Activated T-cell treated with anti-CD3 and anti-CD28 coated beads, Interleukin-2, amount 50 U/mL, for 48 hours (primary cell): ENCODE results near the gene GPR78.

Source experiments
- DNase-seq, 2 experiments: peaks; one replicate each; pipeline ENCODE4 v3.0.0-alpha.2; 2020

GPR78 gene

DNA sequence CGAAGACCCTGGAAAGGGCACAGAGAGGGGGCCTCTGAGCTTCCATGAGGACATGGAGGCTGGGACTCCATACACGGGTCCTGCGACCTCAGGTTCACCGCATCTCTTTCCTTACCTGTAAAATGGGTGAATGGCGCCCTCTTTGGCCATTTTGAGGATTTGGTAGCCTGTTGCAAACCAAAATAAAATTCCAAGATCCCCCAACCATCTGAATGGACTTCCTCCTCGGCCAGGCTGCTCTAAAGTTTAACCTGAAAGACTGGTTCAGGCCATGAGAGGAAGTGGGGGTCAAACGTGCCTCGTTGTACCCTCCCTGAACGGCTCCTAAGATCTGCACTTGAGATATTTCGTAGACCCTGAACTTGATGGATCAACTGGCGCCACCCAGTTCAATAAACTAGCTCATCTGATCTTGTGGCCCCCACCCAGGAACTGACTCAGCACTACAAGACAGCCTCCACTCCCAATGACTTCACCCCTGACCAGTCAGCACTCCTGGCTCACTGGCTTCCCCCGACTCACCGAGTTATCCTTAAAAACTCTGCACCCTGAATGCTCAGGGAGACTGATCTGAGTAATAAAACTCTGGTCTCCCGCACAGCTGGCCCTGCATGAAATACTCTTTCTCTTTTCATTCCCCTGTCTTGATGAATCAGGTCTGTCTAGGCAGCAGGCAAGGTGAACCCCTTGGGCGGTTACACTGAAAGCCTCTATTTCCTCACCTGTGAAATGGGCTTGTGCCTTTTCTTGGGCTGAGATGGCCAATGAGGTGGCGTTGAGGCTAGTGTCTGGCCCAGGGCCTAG lies 32.9 kb upstream of the GPR78 start:
- no peak for DNase-seq

GRCh38 chr4:8547912-8548730 lies 32.1 kb upstream of the GPR78 start:
- DNase-seq = no peak

DNA sequence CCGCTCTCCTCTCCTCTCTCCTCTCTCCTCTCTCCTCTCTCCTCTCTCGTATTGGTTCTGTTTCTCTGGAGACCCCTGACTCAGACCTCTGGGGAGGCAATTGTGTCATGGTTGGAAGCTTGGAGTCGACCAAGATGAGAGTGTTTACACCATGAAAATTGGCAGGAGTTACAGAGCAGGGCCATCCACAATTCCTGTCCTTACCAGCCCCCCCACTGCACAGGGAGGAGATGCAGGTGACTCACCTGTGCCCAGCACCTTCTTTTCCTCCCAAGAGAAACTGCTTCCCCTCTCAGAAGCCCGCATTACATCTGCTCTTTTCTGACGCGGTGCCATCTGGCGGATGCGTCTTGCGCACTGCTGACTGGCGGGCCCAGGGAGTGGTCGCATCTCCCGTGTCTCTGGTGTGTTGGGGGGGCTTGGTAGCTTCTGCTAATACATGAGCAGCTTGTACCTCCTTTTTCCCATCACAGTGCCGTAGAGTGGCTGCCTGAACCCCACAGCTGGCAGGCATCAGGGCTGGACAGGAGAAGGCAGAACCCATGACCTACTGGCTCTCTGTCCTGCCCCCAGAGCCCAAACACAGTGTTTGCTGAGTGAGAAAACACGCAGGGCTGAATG lies 31.4 kb upstream of the GPR78 start:
- DNase-seq = no peak

DNA sequence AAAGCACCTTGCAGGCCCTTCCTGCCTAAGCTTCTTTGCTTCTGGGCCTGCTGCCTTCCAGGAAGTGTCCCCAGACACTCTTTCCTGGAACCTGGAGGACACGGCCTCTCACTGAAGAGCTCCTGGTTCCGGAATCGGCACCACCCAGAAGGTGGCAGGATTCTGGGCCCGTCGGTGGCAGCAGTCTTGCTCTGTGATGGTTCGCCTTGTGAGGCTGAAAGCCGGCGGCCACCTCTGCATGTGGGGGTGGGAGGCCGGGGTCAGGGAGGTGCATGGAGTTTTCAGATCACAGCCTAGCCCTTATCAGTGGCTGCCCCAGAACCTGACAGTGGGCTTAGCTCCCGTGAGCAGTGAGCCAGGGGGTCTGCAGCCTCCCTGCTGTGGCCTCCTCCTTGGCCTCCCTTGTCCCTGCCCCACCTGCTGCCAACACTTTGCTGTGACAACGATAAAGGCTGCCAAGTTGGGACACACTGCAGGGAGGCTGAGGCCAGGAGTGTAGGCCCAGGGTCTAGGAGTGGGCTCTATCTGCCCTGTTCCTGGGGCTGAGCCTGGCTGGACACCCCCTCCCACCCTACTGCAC lies 30.8 kb upstream of the GPR78 start:
- no peak for DNase-seq

DNA sequence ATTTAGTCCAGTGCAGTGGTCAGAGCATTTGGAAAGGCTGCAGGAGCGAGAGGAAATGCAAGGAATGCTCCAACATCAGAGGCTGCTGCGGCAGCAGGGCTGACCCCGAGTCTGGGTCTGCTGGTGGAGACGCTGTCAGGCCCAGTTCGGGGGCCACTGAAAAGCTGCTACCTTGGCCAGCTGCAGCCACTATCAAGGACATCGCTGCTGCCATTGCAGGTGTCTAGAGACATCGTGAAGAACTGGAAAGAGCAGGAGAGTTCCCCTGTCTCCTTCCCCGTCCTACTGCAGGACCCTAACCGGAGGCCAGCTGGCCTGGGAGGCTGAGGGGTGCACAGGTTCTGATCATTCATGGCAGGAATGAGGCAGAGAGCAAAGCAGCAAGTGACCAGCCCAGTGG lies 29.5 kb upstream of the GPR78 start:
- no peak for DNase-seq

DNA sequence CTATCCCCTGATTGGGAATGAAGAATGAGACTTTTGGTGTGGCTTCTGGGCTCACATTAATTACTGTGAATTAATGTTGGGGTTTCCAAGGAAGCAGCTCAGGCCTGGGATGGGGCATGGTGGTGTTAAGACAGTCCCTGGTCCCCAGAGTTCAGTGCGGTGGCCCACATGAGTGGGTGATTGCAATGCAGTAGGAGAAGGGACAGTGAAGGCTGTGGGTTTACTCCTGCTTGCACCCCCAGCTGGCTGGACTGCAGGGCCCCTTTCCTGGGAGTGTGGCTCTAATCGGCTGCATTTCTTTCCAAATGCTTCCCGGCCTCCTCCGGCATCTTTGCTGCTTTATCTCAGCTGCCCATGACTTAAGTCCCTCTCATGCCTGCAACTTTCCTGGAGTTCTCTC lies 28.2 kb upstream of the GPR78 start:
- DNase-seq = no peak

DNA sequence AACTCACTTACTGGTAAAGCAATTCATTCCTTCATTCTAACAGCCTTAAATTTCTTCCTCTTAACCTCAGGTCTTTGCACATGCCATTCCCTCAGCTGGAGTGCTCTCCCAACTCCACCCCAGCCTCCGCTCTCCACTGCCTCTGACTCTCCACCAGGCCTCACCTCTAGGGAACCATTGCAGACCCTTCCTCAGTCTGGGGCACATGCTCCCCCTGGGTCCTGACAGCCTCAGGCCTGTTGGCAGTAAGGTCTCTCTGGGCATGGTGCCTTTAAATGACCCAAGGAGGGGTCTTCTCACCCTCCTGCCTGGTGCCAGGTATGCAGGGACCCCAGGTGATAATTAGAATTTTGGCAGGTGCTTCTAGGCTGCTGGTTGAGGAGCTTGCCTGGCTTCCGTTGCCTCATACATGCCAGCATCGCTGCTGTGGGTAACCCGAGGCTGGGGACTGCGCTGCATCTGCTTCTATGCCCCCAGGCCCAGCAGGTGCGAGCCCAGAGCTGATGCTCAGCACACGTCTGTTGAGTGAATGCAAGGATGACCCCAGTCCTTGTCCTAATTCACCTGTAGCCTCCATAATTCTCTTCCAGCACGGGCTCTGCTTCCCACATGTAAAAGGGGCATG lies 27.5 kb upstream of the GPR78 start:
- no peak for DNase-seq

DNA sequence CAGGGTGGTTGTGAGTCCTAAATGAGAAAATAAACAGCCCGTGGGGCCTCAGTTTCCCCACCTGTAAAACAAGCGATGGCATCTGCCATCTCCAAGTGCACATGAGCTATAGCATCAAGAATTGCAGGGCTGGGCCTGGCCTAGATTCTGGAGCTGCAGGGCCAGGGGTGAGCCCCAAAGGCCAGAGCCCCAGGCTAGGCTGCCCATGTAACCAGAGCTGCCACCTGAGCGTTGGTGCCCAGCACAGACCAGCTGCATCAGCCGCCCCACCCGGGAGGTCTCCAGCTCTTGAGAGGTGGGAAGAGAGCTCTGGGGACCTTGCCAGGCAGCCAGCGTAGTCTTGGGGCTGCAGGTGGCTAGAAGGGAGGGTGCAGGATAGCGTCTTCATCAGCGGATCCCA lies 27.0 kb upstream of the GPR78 start:
- no peak for DNase-seq

GRCh38 chr4:8553991-8554405 lies 26.2 kb upstream of the GPR78 start:
- DNase-seq = no peak

DNA sequence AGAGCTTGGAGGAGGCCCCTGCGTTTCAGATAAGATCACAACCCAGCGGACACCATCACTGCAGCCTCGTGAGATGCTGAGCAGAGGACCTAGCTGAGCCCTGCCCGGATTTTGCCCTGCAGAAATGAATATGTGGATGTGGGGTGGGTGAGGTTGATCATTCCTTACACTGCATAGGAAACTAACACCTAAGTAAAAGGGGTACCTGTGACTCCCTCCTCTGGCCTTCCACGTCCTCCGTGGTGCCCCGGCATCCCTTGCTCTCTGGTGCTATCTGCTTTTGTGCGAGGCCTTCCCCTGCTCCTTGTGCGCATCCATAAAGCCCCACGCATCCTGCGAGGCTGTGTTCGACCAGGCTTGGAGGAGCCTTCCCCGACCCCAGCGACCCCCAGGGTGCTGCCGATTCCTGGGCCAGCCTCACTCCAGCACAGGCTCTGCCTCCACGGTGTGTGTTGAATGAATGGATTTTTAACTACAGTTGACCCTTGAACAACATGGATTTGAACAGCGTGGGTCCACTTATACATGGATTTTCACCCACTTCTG lies 25.6 kb upstream of the GPR78 start:
- DNase-seq = no peak

GRCh38 chr4:8555716-8556115 lies 24.5 kb upstream of the GPR78 start:
- no peak for DNase-seq

DNA sequence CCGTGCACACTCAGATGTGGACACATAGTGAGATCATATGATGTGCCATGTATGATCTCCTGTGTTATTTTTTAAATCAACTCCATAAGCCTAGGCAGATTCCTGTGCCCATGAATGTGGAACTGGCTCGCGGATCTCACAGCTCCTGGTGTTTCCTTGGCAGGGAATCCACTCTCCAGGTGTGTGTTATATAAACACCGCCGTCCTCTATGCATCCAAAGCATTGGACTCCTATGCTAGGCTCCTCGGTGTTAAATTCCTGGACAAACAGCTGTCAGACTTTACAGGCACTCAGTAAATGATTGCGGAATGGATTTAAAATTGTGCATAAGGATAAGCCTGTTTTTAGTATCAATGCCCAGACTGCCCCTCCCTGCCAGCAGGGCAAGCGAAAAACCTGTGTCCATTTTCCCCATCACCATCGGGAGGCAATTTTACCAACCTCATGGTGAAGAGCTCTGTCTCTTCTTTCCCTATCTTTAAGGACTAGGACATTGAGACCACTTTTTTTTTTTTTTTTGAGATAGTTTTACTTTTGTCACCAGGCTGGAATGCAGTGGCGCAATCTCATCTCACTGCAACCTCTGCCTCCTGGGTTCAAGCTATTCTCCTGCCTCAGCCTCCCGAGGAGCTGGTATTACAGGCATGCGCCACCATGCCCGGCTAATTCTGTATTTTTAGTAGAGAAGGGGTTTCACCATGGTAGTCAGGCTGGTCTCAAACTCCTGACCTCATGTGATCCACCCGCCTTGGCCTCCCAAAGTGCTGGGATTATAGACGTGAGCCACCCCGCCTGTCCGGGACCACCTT lies 23.6 kb upstream of the GPR78 start:
- no peak for DNase-seq

DNA sequence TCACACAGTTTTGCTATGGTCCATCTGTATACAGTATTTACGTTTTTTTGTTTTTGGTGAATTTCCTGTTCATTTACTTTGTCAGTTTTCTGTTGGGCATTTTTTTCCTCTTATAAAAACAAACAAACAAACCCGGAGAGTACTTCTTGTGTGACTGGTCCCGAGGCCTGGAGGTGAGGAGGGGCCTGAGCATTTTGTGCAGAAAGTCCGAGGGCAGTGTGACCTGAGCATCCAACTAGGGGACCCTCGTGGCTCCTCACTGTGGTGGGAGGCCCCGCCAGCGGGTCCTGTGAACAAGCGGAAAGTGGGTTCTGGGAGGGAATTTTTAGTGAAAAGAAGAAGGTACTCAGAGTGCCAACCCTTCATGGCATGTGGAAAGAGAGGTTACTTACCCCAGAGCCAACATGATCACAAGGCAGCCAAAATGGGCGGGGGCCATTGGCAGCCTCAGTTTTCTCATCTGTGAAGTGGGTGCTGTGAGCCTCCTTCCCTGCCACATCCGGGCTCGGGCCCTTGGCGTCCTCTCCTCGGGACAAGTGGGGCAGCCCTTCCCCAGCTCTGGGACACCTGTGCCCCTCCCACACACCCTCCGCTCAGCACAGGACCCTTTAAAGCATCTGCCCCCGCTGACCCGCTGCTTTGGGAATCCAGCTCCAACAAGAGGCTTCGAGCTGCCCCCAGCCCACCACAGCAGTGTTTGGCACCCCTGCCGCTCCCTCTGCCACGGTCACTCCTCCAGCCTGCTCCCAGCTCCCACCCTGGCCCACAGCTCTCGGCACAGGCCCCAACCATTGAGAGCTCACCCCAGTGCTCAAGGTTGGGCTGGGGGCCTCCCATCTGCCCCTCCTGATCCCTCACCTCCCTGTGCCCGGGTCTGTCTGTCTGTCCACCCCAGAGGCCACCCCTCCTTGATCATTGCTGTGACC lies 22.8 kb upstream of the GPR78 start:
- DNase-seq = no peak

DNA sequence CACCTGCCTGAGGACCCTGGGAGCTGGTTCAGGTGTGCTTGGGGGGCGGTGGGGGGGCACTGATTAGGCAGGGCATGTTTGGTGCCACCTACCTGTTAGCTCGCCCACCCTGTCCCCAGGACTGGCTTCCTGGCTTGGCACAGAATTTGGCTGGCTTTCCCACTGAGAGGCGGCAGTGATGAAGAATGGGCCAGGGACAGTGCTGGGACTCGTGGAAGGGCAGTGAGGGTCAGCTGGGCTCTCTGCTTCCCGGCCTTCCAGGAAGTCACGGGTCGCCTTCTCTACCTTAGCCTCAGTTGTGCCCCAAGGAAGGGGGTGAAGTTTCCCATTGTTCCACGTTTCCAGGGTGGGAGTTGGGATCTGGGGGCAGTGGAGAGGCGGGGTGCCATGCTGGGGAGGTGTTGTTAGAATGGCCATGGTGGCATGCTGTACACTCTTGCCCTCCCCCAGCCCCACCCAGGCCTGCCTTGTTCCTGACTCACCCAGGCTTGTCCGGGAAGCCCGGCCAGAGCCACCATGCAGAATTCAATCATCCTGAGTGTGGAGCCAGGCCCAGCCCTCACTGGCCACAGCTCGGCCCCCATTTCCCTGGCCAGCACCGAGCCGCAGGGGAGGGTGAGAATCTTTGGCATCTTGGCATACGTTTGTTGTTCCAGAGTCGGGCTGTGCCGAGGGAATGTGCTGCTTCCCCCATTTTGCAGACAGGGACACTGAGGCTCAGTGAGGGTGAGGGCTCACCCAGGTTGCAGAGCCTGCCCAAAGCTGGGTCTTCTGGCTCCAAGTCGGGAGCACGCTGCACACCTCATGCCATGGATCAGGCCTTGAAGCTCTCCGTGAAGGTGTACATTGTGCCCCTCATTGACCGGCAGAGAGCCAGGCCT lies 21.9 kb upstream of the GPR78 start:
- DNase-seq = no peak

- DNase-seq = no peak
These were observed 21.2 kb upstream of the GPR78 start for GRCh38 chr4:8559011-8559410.

DNA sequence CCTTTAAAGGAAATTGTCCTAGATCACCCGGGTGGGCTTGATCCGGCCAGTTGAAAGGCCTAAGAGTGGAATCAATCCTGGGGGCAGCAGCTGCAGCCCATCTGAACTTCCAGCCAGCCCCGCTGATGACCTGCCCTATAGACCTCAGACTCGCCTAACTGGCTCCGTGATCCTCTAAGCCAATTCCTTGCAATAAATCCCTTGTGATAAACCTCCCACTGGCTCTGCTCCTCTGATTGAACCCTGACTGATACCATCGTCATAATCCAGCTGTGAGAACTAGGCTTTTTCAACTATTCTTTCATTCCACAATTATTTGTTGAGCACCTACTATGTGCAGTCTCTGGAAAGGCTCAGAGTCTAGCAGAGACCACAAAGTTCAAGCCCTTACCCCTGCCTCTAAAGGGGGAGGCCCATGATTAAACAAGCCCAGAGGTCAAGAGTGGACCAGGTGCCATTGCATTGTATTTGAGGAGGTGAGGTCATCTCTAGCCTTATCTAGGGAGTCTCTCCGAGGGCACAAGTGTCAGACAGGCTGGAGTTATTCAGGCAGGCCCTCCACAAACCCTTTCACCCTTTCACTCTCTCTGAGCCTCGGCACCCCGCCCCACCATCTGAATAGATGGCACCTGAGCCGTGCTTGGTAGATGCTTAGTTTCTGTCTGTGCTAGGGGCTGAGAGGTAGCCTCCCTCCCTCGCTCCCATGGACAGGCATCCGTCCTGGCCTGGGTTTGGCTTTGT lies 20.5 kb upstream of the GPR78 start:
- DNase-seq = no peak

DNA sequence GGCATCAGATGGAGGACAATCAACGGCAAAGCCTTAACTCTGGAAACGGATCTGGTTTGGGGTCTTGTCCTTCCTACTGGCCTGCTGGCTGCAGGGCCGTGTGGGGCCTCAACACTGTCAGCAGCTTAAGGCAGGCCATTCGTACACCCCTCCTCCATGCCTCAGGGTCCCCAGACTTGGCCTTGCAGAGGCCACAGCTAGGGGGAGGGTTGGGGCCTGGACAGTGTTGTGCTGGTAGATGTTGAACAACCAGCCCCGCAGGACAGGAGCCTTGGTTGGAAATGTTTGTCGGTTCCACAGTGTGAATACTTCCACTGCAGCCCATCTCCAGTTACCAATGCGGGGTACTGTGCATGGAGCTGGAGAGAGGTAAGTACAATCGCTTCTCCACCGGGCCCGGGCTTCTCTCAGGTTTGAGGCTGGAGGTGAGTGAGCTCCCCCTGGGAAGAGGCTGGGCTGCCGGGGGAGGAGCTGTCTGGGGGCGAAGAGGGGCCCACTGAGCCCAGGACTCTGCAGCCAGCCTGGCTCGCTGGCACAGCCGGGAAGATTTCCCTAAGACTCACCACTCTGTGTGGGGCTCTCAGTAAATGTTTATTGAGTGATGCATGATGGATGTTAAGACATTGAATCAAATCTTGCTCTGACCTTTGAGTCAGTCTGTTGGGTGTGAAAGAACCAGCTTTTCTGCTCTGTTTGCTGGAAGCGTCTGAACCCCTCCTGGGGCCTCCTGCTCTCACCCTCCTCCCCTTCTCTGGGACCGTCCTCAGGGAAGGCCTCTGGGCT lies 19.7 kb upstream of the GPR78 start:
- DNase-seq = no peak

- no peak for DNase-seq
These were observed 15.6 kb upstream of the GPR78 start for GRCh38 chr4:8564595-8564994.
